ENCODE measurements around the gene NEK6. TPM values are rescaled to one million over a fixed set of nuclear protein-coding genes. Genes with fewer than 3 reads are reported as not detected.

NEK6 gene
- total RNA-seq, 1 donor from 2014 or later = 125 TPM

GRCh38 chr9:124377551-124378406 is 120.0 kb downstream of the NEK6 start:
- Histone ChIP-seq H3K4me3 (no peak overlapping the region), H3K36me3 (peaks cover 34% of the 10 kb centered on the region), H3K27me3 (ENCODE audit: low read depth) (no peaks in the 10 kb centered on the region), H3K27ac (no peak overlapping the region), H3K4me1 (no peaks in the 10 kb centered on the region), H3K9me3 (no peaks in the 10 kb centered on the region)
- TF ChIP-seq CTCF (IDR thresholded peaks at IDR 0.05) = no peak
- no peak for DNase-seq
- no peak for ATAC-seq
- intact Hi-C loops (cut with DNase I) = no loop called here

GRCh38 chr9:124381170-124381945 is 123.6 kb downstream of the NEK6 start:
- no peak overlapping the region for H3K27ac ChIP-seq
- no peak for DNase-seq
- ATAC-seq = no peak
- no peaks in the 10 kb centered on the region for H3K27me3 ChIP-seq (ENCODE audit: low read depth)
- intact Hi-C loops (cut with DNase I) = no loop called here
- no peaks in the 10 kb centered on the region for H3K9me3 ChIP-seq
- H3K4me3 ChIP-seq = no peak overlapping the region
- no peak for TF ChIP-seq CTCF (IDR thresholded peaks at IDR 0.05)
- peaks cover 5% of the 10 kb centered on the region for H3K4me1 ChIP-seq
- peaks cover 47% of the 10 kb centered on the region for H3K36me3 ChIP-seq

- no peak overlapping the region for H3K27ac ChIP-seq
- H3K9me3 ChIP-seq = no peaks in the 10 kb centered on the region
- DNase-seq = no peak
- TF ChIP-seq CTCF (IDR thresholded peaks at IDR 0.05) = no peak
- H3K4me3 ChIP-seq = no peak overlapping the region
- ATAC-seq = no peak
- peaks cover 47% of the 10 kb centered on the region for H3K36me3 ChIP-seq
- H3K27me3 ChIP-seq (ENCODE audit: low read depth) = no peaks in the 10 kb centered on the region
- intact Hi-C loops (cut with DNase I) = no loop called here
- peaks cover 13% of the 10 kb centered on the region for H3K4me1 ChIP-seq
These were observed 126.5 kb downstream of the NEK6 start for GRCh38 chr9:124384210-124384609.

GRCh38 chr9:124384846-124385245 is 127.1 kb downstream of the NEK6 start:
- Histone ChIP-seq H3K27ac (no peak overlapping the region), H3K9me3 (no peaks in the 10 kb centered on the region), H3K27me3 (ENCODE audit: low read depth) (no peaks in the 10 kb centered on the region), H3K4me3 (no peak overlapping the region), H3K36me3 (peaks cover 43% of the 10 kb centered on the region), H3K4me1 (peaks cover 13% of the 10 kb centered on the region)
- DNase-seq = no peak
- TF ChIP-seq CTCF (IDR thresholded peaks at IDR 0.05) = no peak
- intact Hi-C loops (cut with DNase I) = no loop called here
- ATAC-seq = no peak

GRCh38 chr9:124385623-124386022 is 127.9 kb downstream of the NEK6 start:
- Histone ChIP-seq H3K4me3 (no peak overlapping the region), H3K27me3 (ENCODE audit: low read depth) (no peaks in the 10 kb centered on the region), H3K27ac (no peak overlapping the region), H3K4me1 (peaks cover 15% of the 10 kb centered on the region), H3K36me3 (peaks cover 36% of the 10 kb centered on the region), H3K9me3 (no peaks in the 10 kb centered on the region)
- DNase-seq (no peak), ATAC-seq (no peak)
- intact Hi-C loops (cut with DNase I) = no loop called here
- no peak for TF ChIP-seq CTCF (IDR thresholded peaks at IDR 0.05)

Measured in lower lobe of right lung (tissue), 2 donors.